ENCODE measurements around the gene PKD1. TPM values are rescaled to one million over a fixed set of nuclear protein-coding genes. Genes with fewer than 3 reads are reported as not detected.
A peak's percentile ranks its signal among the peaks of the same experiment; 100 is the strongest.

Gene PKD1
- total and polyA plus RNA-seq, 2 of the 13 experiments (the other 11 are each of a cell fraction or from before 2014, with no cell fraction given) = 22.1 to 23.0 TPM

GRCh38 chr16:2158262-2158638 lies 22.6 kb upstream of the PKD1 start (continued):
- TF ChIP-seq PAX8 (CRISPR knock-in tag; IDR thresholded peaks at IDR 0.05; ENCODE audit: borderline replicate concordance) (0 out of 2 replicates have a peak, but pooled peaks have one; percentile 8), ZMYM4 (CRISPR knock-in tag; IDR thresholded peaks at IDR 0.05) (no peak), NFYB (CRISPR knock-in tag; IDR thresholded peaks at IDR 0.05) (no peak), ESRRA (CRISPR knock-in tag; IDR thresholded peaks at IDR 0.05; ENCODE audit: low read depth) (peak; percentile 6; the same call in 1 of the 2 replicates), RARG (CRISPR knock-in tag; IDR thresholded peaks at IDR 0.05; ENCODE audit: low read depth) (no peak), MAZ (IDR thresholded peaks at IDR 0.05; ENCODE audit: borderline replicate concordance, low read depth, low read length) (no peak), MAZ (CRISPR knock-in tag; IDR thresholded peaks at IDR 0.05; ENCODE audit: low read depth) (no peak), MZF1 (CRISPR knock-in tag; IDR thresholded peaks at IDR 0.05; ENCODE audit: borderline replicate concordance) (no peak), LCORL (IDR thresholded peaks at IDR 0.05) (no peak), LCORL (CRISPR knock-in tag; IDR thresholded peaks at IDR 0.05) (no peak), ZSCAN21 (CRISPR knock-in tag; IDR thresholded peaks at IDR 0.05; ENCODE audit: borderline replicate concordance) (no peak), NONO (IDR thresholded peaks at IDR 0.05) (no peak), NONO (CRISPR knock-in tag; conservative IDR thresholded peaks at IDR 0.05) (no peak), NBN (conservative IDR thresholded peaks at IDR 0.05) (no peak), ZSCAN25 (CRISPR knock-in tag; IDR thresholded peaks at IDR 0.05) (no peak), ZFP36L2 (CRISPR knock-in tag; IDR thresholded peaks at IDR 0.05) (no peak), KDM1A (CRISPR knock-in tag; IDR thresholded peaks at IDR 0.05) (no peak), ZNF749 (CRISPR knock-in tag; IDR thresholded peaks at IDR 0.05; ENCODE audit: borderline replicate concordance) (no peak), ZNF629 (CRISPR knock-in tag; conservative IDR thresholded peaks at IDR 0.05) (no peak), ZNF724P (CRISPR knock-in tag; IDR thresholded peaks at IDR 0.05; ENCODE audit: borderline replicate concordance) (no peak), ZFP1 (CRISPR knock-in tag; IDR thresholded peaks at IDR 0.05) (no peak), ZSCAN29 (CRISPR knock-in tag; conservative IDR thresholded peaks at IDR 0.05) (0 out of 2 replicates have a peak, but pooled peaks have one; percentile 69), ZNF580 (CRISPR knock-in tag; IDR thresholded peaks at IDR 0.05; ENCODE audit: borderline replicate concordance, low read depth) (no peak), SOX13 (IDR thresholded peaks at IDR 0.05) (no peak), SOX13 (CRISPR knock-in tag; conservative IDR thresholded peaks at IDR 0.05 in 1 of 2, IDR thresholded peaks at IDR 0.05 in 1 of 2) (no peak), SNAPC2 (CRISPR knock-in tag; IDR thresholded peaks at IDR 0.05) (no peak)
- TF ChIP-seq, protein P1, sequence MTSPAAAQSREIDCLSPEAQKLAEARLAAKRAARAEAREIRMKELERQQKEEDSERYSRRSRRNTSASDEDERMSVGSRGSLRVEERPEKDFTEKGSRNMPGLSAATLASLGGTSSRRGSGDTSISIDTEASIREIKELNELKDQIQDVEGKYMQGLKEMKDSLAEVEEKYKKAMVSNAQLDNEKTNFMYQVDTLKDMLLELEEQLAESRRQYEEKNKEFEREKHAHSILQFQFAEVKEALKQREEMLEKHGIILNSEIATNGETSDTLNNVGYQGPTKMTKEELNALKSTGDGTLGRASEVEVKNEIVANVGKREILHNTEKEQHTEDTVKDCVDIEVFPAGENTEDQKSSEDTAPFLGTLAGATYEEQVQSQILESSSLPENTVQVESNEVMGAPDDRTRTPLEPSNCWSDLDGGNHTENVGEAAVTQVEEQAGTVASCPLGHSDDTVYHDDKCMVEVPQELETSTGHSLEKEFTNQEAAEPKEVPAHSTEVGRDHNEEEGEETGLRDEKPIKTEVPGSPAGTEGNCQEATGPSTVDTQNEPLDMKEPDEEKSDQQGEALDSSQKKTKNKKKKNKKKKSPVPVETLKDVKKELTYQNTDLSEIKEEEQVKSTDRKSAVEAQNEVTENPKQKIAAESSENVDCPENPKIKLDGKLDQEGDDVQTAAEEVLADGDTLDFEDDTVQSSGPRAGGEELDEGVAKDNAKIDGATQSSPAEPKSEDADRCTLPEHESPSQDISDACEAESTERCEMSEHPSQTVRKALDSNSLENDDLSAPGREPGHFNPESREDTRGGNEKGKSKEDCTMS (CRISPR knock-in tag; conservative IDR thresholded peaks at IDR 0.05) = no peak
- TF ChIP-seq, protein P2, sequence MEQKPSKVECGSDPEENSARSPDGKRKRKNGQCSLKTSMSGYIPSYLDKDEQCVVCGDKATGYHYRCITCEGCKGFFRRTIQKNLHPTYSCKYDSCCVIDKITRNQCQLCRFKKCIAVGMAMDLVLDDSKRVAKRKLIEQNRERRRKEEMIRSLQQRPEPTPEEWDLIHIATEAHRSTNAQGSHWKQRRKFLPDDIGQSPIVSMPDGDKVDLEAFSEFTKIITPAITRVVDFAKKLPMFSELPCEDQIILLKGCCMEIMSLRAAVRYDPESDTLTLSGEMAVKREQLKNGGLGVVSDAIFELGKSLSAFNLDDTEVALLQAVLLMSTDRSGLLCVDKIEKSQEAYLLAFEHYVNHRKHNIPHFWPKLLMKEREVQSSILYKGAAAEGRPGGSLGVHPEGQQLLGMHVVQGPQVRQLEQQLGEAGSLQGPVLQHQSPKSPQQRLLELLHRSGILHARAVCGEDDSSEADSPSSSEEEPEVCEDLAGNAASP (CRISPR knock-in tag; IDR thresholded peaks at IDR 0.05; ENCODE audit: borderline replicate concordance) = no peak
- TF ChIP-seq, protein P3, sequence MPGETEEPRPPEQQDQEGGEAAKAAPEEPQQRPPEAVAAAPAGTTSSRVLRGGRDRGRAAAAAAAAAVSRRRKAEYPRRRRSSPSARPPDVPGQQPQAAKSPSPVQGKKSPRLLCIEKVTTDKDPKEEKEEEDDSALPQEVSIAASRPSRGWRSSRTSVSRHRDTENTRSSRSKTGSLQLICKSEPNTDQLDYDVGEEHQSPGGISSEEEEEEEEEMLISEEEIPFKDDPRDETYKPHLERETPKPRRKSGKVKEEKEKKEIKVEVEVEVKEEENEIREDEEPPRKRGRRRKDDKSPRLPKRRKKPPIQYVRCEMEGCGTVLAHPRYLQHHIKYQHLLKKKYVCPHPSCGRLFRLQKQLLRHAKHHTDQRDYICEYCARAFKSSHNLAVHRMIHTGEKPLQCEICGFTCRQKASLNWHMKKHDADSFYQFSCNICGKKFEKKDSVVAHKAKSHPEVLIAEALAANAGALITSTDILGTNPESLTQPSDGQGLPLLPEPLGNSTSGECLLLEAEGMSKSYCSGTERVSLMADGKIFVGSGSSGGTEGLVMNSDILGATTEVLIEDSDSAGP (CRISPR knock-in tag; IDR thresholded peaks at IDR 0.05; ENCODE audit: borderline replicate concordance) = peak; percentile 31; the same call in 1 of the 2 replicates
